ENCODE measurements around the gene DIAPH3. TPM values are rescaled to one million over a fixed set of nuclear protein-coding genes. Genes with fewer than 3 reads are reported as not detected.

The DIAPH3 gene
- total and polyA plus RNA-seq, 4 experiments from 2014 or later: 0.03 TPM; not detected in 3

- intact Hi-C loops (cut with micrococcal nuclease): no loop called here
- no peaks in the 10 kb centered on the region for H3K27me3 ChIP-seq (ENCODE audit: insufficient read depth, low read length)
- H3K4me1 ChIP-seq (ENCODE audit: insufficient read depth, low read length): no peaks in the 10 kb centered on the region
- peaks cover 0 to 1% (median 0%) of the 10 kb centered on the region in 4 donors for H3K4me1 Mint-ChIP-seq
- H3K36me3 ChIP-seq (ENCODE audit: insufficient read depth, low read length): no peaks in the 10 kb centered on the region
- no peaks in the 10 kb centered on the region for H3K9me3 ChIP-seq (ENCODE audit: control insufficient read depth in 1 of 2, low read length in 2 of 2)
- no peaks in the 10 kb centered on the region for H3K9me3 Mint-ChIP-seq
- no peaks in the 10 kb centered on the region for H3K27me3 Mint-ChIP-seq
- no peak overlapping the region for H3K27ac ChIP-seq (ENCODE audit: low read depth, low read length)
- ChIA-PET POLR2A (ENCODE audit: partially characterized antibody) (no interaction called here), CTCF (ENCODE audit: partially characterized antibody) (no interaction called here)
- no peak overlapping the region for H3K27ac Mint-ChIP-seq
- no peak overlapping the region for H3K4me3 Mint-ChIP-seq
- no peak for DNase-seq
- H3K4me3 ChIP-seq (ENCODE audit: low read length in 2 of 2): no peak overlapping the region
- H3K36me3 Mint-ChIP-seq: no peaks in the 10 kb centered on the region
Observed at GRCh38 chr13:59664586-59664985, 499.1 kb downstream of the DIAPH3 start.

- intact Hi-C loops (cut with micrococcal nuclease): no loop called here
- peaks cover 0 to 1% (median 0%) of the 10 kb centered on the region in 4 donors for H3K4me1 Mint-ChIP-seq
- POLR2A ChIA-PET (ENCODE audit: partially characterized antibody): no interaction called here
- DNase-seq: no peak
- no peak overlapping the region for H3K4me3 Mint-ChIP-seq
- Histone ChIP-seq H3K27ac (ENCODE audit: low read depth, low read length) (no peak overlapping the region), H3K36me3 (ENCODE audit: insufficient read depth, low read length) (no peaks in the 10 kb centered on the region), H3K4me3 (ENCODE audit: low read length in 2 of 2) (no peak overlapping the region), H3K4me1 (ENCODE audit: insufficient read depth, low read length) (no peaks in the 10 kb centered on the region), H3K27me3 (ENCODE audit: insufficient read depth, low read length) (no peaks in the 10 kb centered on the region), H3K9me3 (ENCODE audit: control insufficient read depth in 1 of 2, low read length in 2 of 2) (no peaks in the 10 kb centered on the region)
- no peaks in the 10 kb centered on the region for H3K9me3 Mint-ChIP-seq
- H3K36me3 Mint-ChIP-seq: no peaks in the 10 kb centered on the region
- H3K27ac Mint-ChIP-seq: no peak overlapping the region
- H3K27me3 Mint-ChIP-seq: no peaks in the 10 kb centered on the region
- CTCF ChIA-PET (ENCODE audit: partially characterized antibody): no interaction called here
Observed at GRCh38 chr13:59663707-59664106, 500.0 kb downstream of the DIAPH3 start.

- Histone ChIP-seq H3K9me3 (ENCODE audit: control insufficient read depth in 1 of 2, low read length in 2 of 2) (no peaks in the 10 kb centered on the region), H3K4me1 (ENCODE audit: insufficient read depth, low read length) (no peaks in the 10 kb centered on the region), H3K27ac (ENCODE audit: low read depth, low read length) (no peak overlapping the region), H3K27me3 (ENCODE audit: insufficient read depth, low read length) (no peaks in the 10 kb centered on the region), H3K36me3 (ENCODE audit: insufficient read depth, low read length) (no peaks in the 10 kb centered on the region), H3K4me3 (ENCODE audit: low read length in 2 of 2) (no peak overlapping the region)
- CTCF ChIA-PET (ENCODE audit: partially characterized antibody): interaction anchor here (1.5 kb wide), 1 partner anchor 19 kb away, joined by 4 read pairs; no protein-coding TSS in a partner anchor
- POLR2A ChIA-PET (ENCODE audit: partially characterized antibody): no interaction called here
- Mint-ChIP-seq H3K4me1 (no peaks in the 10 kb centered on the region), H3K36me3 (no peaks in the 10 kb centered on the region), H3K27ac (no peak overlapping the region), H3K27me3 (no peaks in the 10 kb centered on the region), H3K4me3 (no peak overlapping the region), H3K9me3 (no peaks in the 10 kb centered on the region)
- intact Hi-C loops (cut with micrococcal nuclease): no loop called here
- DNase-seq: no peak
Observed at GRCh38 chr13:59660582-59660981, 503.1 kb downstream of the DIAPH3 start.

- no peak for DNase-seq
- POLR2A ChIA-PET (ENCODE audit: partially characterized antibody): no interaction called here
- H3K4me1 ChIP-seq (ENCODE audit: insufficient read depth, low read length): no peaks in the 10 kb centered on the region
- H3K36me3 ChIP-seq (ENCODE audit: insufficient read depth, low read length): no peaks in the 10 kb centered on the region
- no peak overlapping the region for H3K4me3 ChIP-seq (ENCODE audit: low read length in 2 of 2)
- CTCF ChIA-PET (ENCODE audit: partially characterized antibody): no interaction called here
- Mint-ChIP-seq H3K27me3 (no peaks in the 10 kb centered on the region), H3K4me3 (no peak overlapping the region), H3K36me3 (no peaks in the 10 kb centered on the region), H3K27ac (no peak overlapping the region), H3K4me1 (no peaks in the 10 kb centered on the region), H3K9me3 (no peaks in the 10 kb centered on the region)
- H3K27me3 ChIP-seq (ENCODE audit: insufficient read depth, low read length): no peaks in the 10 kb centered on the region
- intact Hi-C loops (cut with micrococcal nuclease): no loop called here
- H3K9me3 ChIP-seq (ENCODE audit: control insufficient read depth in 1 of 2, low read length in 2 of 2): no peaks in the 10 kb centered on the region
- H3K27ac ChIP-seq (ENCODE audit: low read depth, low read length): no peak overlapping the region
Observed at GRCh38 chr13:59659981-59660380, 503.7 kb downstream of the DIAPH3 start.

GRCh38 chr13:59658738-59659330, 504.9 kb downstream of the DIAPH3 start:
- no peak overlapping the region for H3K27ac ChIP-seq (ENCODE audit: low read depth, low read length)
- POLR2A ChIA-PET (ENCODE audit: partially characterized antibody): no interaction called here
- H3K36me3 Mint-ChIP-seq: no peaks in the 10 kb centered on the region
- H3K9me3 Mint-ChIP-seq: no peaks in the 10 kb centered on the region
- H3K4me3 Mint-ChIP-seq: no peak overlapping the region
- no peaks in the 10 kb centered on the region for H3K4me1 ChIP-seq (ENCODE audit: insufficient read depth, low read length)
- H3K9me3 ChIP-seq (ENCODE audit: control insufficient read depth in 1 of 2, low read length in 2 of 2): no peaks in the 10 kb centered on the region
- CTCF ChIA-PET (ENCODE audit: partially characterized antibody): no interaction called here
- intact Hi-C loops (cut with micrococcal nuclease): no loop called here
- H3K27me3 ChIP-seq (ENCODE audit: insufficient read depth, low read length): no peaks in the 10 kb centered on the region
- DNase-seq: no peak
- no peak overlapping the region for H3K4me3 ChIP-seq (ENCODE audit: low read length in 2 of 2)
- H3K27ac Mint-ChIP-seq: no peak overlapping the region
- H3K36me3 ChIP-seq (ENCODE audit: insufficient read depth, low read length): no peaks in the 10 kb centered on the region
- H3K4me1 Mint-ChIP-seq: no peaks in the 10 kb centered on the region
- peaks cover 0 to 4% of the 10 kb centered on the region in 2 donors for H3K27me3 Mint-ChIP-seq

GRCh38 chr13:59658027-59658737, 505.5 kb downstream of the DIAPH3 start:
- Histone ChIP-seq H3K4me1 (ENCODE audit: insufficient read depth, low read length) (no peaks in the 10 kb centered on the region), H3K4me3 (ENCODE audit: low read length in 2 of 2) (no peak overlapping the region), H3K36me3 (ENCODE audit: insufficient read depth, low read length) (no peaks in the 10 kb centered on the region), H3K27ac (ENCODE audit: low read depth, low read length) (no peak overlapping the region), H3K27me3 (ENCODE audit: insufficient read depth, low read length) (no peaks in the 10 kb centered on the region), H3K9me3 (ENCODE audit: control insufficient read depth in 1 of 2, low read length in 2 of 2) (no peaks in the 10 kb centered on the region)
- ChIA-PET CTCF (ENCODE audit: partially characterized antibody) (no interaction called here), POLR2A (ENCODE audit: partially characterized antibody) (no interaction called here)
- Mint-ChIP-seq H3K36me3 (no peaks in the 10 kb centered on the region), H3K27me3 (peaks cover 0 to 4% of the 10 kb centered on the region in 2 donors), H3K4me1 (no peaks in the 10 kb centered on the region), H3K27ac (no peak overlapping the region), H3K9me3 (no peaks in the 10 kb centered on the region), H3K4me3 (no peak overlapping the region)
- no peak for DNase-seq
- intact Hi-C loops (cut with micrococcal nuclease): no loop called here

GRCh38 chr13:59653916-59654315, 509.8 kb downstream of the DIAPH3 start:
- Mint-ChIP-seq H3K27ac (no peak overlapping the region), H3K4me3 (no peak overlapping the region), H3K36me3 (no peaks in the 10 kb centered on the region), H3K9me3 (no peaks in the 10 kb centered on the region), H3K4me1 (no peaks in the 10 kb centered on the region), H3K27me3 (peaks cover 0 to 7% of the 10 kb centered on the region in 2 donors)
- H3K4me3 ChIP-seq (ENCODE audit: low read length in 2 of 2): no peak overlapping the region
- POLR2A ChIA-PET (ENCODE audit: partially characterized antibody): no interaction called here
- intact Hi-C loops (cut with micrococcal nuclease): no loop called here
- H3K27ac ChIP-seq (ENCODE audit: low read depth, low read length): no peak overlapping the region
- CTCF ChIA-PET (ENCODE audit: partially characterized antibody): no interaction called here
- H3K36me3 ChIP-seq (ENCODE audit: insufficient read depth, low read length): no peaks in the 10 kb centered on the region
- H3K4me1 ChIP-seq (ENCODE audit: insufficient read depth, low read length): no peaks in the 10 kb centered on the region
- no peaks in the 10 kb centered on the region for H3K27me3 ChIP-seq (ENCODE audit: insufficient read depth, low read length)
- no peaks in the 10 kb centered on the region for H3K9me3 ChIP-seq (ENCODE audit: control insufficient read depth in 1 of 2, low read length in 2 of 2)
- no peak for DNase-seq

Data from CD4-positive, alpha-beta memory T cell (primary cell).